NCI-H2029 treated with DMSO at 0.1 percent for 48 hours (cell line): Measurements from ENCODE around the gene TP63.
"Not testable (repeated sequence)": the region's sequence is repeated elsewhere in the genome, so short reads cannot be mapped to it uniquely, and the experiment has no call there.

Source experiments
- DNase-seq: peaks from one replicate; lab custom pipeline; 2025; lab: John Stamatoyannopoulos, UW

Gene TP63

GRCh38 chr3:189631373-189631408 lies at the start of gene TP63:
Gene TP63 (plus strand): TSS chr3:189631389. CDS start chr3:189631516, 127 bp downstream.
- no peak for DNase-seq

DNA sequence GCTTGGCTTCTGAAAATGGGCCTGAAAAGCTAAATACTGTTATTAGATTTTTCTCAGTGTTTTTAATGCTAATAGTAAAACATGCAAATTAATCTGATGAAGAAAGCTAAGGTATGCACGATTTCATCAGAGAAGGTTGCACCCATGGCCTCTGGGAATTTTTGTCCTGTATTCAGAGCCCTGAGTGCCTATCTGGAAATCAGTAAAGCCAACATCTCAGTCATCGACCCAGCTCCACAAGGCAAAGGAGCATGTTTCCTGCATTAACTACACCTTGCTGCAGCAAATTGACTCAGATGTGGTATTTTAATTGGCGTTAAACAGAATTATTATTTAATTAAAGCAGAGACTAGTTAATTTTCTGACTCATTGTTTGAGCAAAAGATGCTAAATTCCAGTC lies 49.0 kb upstream of the TP63 start:
- DNase-seq, result no peak

DNA sequence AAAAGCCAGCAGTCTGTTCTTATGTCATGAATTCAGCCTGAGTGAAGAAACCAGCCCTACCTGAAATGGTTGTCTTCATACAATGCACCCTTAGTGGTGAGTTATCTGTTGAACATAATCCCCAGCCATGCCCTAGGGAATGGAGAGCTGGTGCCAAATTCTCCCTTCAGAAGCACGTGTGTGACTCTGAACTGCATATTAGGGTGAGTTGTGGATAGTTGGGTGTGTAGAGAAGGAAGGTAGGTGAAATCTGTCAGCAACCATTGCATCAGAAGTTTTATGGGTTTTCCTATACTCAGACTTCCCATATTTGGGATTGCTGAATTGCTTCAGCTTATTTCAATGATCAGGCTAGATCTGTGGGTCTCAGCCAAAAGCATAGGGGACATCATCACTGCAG lies 46.5 kb upstream of the TP63 start:
- DNase-seq, result no peak

DNA sequence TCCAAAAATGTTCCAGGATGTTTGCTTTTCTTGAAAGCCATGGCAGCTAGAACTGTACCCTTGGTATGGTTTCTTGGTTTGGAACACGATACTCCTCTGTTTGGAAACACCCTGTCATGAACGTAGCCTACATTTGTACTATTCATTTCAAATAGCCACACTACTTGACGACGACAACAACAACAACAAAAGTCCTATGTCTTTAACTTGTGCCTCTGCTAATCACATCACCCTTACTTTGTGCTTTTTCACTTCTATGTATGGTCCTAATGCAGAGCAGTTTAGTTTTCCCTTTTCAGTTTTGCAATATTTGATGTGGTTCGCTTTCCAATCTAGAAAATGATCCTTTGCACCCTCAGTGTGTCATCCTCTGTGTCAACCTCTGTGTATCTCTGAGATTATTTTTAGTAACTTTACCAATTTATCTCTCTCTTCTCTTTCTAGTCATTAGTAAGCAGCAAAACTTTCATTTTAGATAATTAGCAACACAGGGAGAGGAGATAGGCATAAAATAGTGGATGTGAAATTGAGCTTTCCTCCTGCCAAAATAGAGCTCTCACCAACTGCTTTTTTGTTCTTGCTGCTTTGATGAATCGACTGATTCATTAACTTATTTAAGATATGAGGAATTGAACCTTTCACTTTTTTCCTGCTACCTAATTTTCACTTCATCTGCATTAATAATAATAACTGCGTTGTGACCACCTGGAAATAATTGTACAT lies 44.1 kb upstream of the TP63 start:
- DNase-seq, result no peak

GRCh38 chr3:189587664-189588040 lies 43.5 kb upstream of the TP63 start:
- DNase-seq, result no peak

DNA sequence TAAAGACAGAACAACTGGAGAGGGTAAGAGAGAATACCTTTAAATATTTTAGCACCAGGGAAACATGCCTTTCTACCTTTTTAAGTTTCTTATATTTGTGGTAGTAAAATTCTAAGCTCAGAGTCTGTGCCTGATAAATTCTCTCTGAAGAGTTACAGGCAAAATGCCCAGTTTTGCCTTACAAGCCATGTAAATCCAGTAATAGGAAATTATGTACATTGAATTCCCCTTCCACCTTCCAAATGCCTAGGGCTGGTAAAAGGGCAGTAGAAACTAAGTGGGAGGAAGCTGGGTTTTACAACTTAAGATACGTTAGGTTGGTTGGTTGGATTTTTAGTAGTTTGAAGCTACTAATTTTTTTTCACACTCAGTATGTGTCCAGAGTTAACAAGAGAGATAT lies 43.1 kb upstream of the TP63 start:
- no peak for DNase-seq

GRCh38 chr3:189588475-189589178 lies 42.6 kb upstream of the TP63 start:
- no peak for DNase-seq

GRCh38 chr3:189589179-189589569 lies 42.0 kb upstream of the TP63 start:
- DNase-seq, result no peak

DNA sequence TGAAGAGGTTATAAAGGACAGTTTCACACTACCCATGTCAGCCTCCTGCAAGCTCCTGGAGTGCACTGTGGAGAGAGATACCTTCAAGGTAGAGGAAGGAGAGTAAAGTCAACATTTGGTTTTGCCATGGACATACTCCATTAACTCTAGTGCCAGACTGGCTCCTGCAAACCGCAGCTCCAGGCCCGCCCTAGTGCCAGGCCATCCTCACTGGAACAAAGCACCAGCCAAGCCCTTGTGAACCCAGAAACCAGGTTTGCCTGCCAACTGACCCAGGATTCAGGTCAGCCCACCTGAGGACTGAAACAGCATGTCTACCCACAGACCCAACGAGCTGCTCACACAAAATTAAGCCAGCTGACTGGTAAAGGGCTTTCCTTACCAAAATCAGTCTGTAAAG lies 41.0 kb upstream of the TP63 start:
- no peak for DNase-seq

GRCh38 chr3:189593581-189593980 lies 37.6 kb upstream of the TP63 start:
- no peak for DNase-seq

DNA sequence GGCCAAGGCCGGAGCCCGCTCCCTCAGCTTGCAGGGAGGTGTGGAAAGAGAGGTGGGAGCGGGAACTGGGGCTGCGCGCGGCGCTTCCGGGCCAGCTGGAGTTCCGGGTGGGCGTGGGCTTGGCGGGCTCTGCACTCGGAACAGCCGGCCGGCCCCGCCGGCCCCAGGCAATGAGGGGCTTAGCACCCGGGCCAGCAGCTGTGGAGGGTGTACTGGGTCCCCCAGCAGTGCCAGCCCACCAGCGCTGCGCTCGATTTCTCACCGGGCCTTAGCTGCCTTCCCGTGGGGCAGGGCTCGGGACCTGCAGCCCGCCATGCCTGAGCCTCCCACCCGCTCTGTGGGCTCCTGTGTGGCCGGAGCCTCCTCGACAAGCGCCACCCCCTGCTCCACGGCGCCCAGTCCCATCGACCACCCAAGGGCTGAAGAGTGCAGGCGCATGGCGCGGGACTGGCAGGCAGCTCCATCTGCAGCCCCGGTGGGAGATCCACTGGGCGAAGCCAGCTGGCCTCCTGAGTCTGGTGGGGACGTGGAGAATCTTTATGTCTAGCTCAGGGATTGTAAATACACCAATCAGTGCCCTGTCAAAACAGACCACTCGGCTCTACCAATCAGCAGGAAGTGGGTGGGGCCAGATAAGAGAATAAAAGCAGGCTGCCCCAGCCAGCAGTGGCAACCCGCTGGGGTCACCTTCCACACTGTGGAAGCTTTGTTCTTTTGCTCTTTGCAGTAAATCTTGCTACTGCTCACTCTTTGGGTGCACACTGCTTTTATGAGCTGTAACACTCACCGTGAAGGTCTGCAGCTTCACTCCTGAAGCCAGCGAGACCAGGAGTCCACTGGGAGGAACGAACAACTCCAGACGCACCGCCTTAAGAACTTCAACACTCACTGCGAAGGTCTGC lies 34.9 kb upstream of the TP63 start:
- DNase-seq, result not testable (repeated sequence)

DNA sequence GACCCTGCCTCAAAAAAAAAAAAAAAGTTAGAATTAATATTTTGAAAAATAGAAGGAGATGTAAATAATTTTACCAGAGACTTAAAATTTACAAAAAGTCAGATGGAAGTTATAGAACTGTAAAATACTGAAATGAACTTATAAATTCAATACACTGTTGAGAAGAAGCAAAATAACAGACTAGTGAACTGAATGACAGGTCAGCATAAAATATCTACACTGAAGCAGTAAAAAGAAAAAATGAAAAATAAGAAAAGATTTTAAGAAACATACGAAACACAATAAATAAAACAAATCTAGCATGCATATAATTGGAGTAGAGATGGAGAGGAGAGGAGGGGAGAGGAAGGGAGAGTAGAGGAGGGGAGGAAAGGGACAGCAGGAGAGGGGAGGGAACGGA lies 33.3 kb upstream of the TP63 start:
- DNase-seq, result no peak

DNA sequence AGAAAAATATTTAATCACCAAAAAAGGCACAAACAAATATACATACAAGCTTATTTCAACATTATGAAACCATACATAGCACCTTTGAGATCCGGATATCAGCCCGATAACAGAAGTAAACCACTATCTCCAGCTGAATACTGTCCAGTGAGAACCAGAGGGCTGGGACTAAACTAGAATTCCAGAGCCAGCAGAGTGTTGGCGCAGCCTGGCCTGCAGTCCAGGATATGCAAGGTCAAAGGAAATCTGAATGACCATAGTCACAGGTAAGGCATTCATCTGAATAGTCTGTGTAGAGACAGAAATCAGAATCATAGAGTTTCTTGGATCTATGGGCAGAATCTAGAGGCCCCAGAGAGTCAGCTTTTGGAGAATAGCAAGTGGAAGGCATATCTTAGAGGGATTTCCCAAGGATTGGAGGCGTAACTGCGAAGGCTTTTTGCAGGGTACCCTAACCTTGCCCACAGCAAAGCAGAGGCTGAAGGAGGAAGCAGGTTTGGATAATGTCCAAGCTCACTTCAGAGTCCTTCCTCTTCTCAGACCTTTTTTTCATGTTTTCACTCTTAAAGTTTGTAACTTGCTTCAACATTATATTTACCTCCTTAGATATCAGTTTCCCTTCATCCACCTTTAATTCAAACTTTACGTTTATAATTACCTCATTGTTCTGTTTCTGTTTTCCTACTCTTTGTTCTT lies 32.5 kb upstream of the TP63 start:
- no peak for DNase-seq

GRCh38 chr3:189602471-189602870 lies 28.7 kb upstream of the TP63 start:
- no peak for DNase-seq

DNA sequence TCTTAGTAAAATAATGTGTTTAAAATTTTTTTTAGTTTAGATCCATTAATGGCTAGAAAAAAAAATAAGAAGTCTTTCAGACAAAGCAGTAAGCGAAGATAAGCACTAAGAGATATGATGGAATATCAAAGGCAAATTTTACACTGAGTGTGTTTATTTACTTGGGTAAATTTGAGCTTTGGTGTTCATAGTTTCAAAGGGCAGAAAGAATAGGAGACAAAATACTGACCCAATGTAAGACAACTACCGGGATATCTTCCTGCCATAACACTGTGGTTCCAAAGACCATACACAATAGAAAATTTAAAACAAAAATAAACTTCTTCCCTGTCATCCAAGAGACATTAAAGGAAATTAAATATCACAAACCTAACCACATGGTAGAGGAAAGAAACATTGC lies 25.5 kb upstream of the TP63 start:
- no peak for DNase-seq

- DNase-seq, result no peak
These were observed 24.4 kb upstream of the TP63 start for GRCh38 chr3:189606774-189607173.

DNA sequence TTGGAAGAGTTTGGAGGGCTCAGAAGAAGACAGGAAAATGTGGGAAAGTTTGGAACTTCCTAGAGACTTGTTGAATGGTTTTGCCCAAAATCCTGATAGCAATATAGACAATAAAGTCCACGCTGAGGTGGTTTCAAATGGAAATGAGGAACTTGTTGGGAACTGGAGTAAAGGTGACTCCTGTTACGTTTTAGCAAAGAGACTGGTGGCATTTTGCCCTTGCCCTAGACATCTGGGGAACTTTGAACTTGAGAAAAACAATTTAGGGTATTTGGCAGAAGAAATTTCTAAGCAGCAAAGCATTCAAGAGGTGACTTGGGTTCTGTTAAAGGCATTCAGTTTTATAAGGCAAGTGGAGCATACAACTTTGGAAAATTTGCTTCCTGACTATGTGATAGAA lies 18.5 kb upstream of the TP63 start:
- DNase-seq, result not testable (repeated sequence)

GRCh38 chr3:189613122-189613521 lies 18.1 kb upstream of the TP63 start:
- no peak for DNase-seq

- DNase-seq, result no peak
These were observed 9.1 kb upstream of the TP63 start for GRCh38 chr3:189621948-189622603.

DNA sequence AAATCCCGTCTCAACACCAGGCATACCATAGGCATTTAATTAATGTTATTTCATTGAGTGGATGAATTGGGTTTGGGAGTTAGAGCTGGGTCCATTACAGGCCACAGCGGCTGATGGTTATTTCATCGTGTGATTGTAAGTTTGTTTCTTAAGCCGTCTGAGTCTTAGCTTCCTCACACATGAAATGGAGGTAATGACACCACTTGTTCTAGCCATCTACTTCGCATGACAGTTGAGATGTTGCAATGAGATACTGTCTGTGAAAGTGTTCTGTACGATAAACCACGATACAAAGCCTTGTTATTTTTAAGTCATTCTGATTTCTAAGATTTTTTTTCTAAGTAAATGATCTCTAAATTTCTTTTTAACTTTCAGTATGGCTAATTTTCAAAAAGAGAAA lies 8.6 kb upstream of the TP63 start:
- DNase-seq, result no peak

GRCh38 chr3:189624130-189624529 lies 7.1 kb upstream of the TP63 start:
- no peak for DNase-seq

DNA sequence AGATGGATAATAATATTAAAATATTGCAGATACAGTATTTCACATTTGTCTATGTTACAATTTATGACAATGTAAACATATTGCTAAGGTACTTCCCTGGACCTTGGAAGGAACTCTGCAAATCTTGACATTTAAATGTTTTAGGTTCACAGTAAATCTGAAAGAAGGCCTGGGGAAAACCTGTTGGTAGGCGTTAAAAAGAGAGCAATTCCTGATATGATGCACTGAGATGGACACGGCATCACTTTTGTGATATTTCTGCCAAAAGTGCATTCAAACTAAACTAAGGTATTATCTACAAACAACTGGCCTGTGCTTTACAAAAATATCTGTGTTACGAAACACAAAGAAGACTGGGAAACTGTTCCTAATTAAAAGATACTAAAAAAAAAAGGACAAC lies 6.1 kb upstream of the TP63 start:
- DNase-seq, result no peak
